SKM-1 treated with dmso at 0.1 percent for 144 hours (cell line): ENCODE data around the gene ABHD17A.
"Not testable (repeated sequence)": the region's sequence is repeated elsewhere in the genome, so short reads cannot be mapped to it uniquely, and the experiment has no call there.

Experiments
- DNase-seq: peaks from one replicate; lab custom pipeline; 2025; ENCODE audit not compliant: unreplicated experiment; lab: John Stamatoyannopoulos, UW

Gene ABHD17A

DNA sequence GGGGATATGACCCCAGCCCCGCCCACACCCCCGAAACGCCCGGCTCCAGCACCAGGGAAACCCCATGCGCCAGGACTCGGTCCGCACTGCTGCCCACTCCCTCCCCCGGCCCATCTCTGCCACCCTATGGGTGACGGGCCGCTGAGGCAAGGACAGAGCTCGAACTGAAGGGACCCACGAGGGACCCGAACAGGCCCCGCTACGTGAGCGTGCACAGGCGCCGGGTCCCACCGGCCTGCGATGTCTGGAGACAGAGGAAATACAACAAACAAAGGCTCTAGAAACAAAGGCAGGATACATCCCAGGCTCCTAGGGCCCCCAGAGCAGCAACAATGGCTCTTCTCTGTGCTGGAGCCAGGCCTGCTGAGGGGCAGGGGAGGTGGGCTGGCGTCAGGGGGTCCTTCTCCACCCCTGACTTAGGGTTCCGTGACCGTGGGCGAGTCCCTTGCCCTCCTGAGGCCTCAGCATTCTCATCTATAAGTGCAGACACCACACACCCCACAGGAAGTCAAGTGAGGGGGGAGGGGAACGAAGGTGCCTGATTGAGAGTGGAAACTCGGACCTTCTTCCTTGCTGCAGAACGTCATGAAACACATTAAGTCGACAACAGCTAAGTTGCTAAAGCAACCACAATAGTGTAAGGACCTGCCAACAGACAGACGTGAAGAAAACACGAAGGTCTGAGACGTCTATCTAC, 3.1 kb downstream of the ABHD17A start:
- DNase-seq: no peak

DNA sequence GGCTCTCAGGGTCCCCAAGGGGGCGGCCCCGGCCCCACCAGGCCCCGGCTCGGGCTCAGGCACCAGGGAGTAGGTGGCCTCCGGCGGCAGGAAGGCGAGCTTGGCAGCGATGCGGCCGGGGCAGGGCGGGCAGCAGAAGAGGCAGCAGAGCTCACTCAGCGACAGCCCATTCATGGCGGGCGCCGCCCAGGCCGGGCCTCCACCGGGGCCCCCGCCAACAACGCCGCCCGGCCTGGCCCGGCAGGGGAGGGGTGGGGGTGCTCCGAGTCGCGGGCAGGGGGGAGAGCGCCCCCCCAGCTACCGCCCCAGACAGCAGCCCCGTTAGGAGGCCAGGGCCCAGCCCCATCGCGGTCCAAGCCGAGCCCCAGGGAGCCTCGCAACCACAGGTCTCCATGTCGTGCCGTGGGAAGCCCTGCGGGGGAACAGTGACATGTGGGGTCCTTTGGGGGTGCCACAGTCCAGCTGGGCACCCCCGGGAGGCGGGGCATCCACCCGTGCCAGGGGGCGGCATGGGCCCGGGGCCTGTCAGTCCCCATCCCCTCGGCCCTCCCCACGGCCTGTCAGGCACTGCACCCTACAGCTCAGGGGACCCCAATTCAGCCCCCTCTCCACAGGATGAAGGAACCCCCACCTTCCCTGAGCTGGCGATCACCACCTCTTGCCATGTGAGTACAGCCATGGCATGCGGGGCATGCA, 3.8 kb downstream of the ABHD17A start:
- not testable (repeated sequence) for DNase-seq

DNA sequence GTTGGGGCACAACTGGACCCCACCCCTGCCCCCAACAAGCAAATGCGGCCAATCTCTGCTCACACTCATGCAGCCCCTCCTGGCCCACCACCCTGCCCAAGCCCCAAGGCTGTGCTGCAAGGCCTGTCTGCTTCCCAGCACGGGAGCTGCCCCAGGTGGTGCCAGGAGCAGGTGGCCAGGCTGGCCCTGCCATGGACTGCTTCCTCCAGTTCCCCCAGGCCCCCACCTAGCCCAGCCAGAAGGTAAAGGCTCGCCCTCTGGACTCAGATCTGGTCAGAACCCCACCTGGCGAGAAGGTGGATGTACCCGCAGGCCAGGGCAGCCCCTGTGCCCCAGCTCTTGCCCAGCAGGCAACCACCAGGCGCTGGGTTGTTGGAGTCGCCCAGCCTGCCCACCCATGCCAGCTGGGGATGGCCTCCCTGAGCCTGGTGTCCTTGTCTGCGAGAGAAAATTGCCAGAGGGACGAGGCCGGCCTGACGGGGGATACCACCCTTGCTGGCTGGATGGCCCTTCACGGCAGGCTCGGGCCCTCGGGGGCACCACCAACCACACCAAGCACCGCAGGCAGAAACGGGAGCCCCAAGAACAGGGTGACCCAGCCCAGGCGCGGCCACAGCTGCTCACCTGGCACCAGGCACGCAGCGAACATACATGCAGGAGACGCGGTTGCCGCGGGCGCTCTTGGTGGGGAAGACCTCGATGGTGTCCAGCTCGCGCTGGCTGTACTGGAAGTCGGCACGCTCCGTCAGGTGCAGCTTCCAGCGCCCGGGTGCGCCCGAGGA, 4.5 kb downstream of the ABHD17A start:
- no peak for DNase-seq

DNA sequence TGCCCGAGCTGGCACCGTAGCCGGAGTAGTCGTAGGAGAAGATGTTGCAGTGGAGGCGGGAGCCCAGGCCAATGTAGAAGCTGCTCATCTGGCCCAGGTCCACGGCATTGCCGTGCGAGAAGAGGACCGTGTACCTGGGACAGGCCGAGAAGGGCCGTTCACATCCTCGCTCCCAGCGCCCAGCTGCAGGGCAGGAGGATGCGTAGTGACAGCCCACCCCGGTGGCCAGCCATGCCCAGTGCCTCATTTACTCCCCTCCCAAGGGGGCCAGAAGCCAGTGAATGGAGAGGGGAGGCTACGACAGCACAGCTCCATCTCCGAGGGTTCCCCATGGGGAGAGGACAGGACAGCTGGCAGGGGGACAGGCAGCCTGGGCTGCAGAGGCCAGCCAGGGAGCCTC, 5.3 kb downstream of the ABHD17A start:
- not testable (repeated sequence) for DNase-seq

DNA sequence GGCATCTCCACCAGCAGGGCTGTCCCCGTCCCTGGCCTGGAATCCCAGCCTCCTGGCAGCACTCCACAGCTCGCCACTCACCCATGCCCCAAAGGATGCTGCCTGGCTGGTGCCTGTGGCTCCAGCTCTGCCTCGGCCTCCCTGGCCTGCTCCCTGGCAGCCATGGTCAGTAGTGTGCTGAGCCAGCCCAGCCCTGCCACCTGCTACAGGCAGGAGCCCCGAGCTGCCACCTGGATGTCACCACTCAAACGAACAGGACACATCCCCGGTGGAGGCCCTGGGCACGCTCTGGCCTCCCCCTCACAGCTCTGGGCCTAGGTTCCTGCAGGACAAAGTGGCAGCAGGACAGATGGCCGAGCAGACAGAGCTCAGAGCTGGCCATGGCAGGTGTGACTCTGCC, 6.7 kb downstream of the ABHD17A start:
- DNase-seq: not testable (repeated sequence)

DNA sequence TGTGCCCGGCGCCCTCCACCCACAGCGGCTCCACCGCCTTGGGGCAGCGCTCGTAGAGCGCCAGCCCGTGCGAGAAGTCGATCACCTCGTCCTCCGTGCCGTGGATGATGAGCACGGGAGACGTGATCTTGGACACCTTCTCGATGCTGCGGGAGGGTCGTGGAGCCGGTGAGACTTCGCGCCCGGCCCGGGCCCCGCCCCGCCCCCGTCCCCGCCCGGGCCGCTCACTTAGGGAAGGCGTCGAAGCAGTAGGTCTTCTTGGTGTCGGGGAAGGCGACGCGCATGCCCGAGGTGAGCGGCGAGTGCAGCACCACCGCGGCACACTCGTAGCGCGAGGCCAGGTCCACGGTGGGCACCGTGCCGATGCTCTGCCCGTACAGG, 8.0 kb downstream of the ABHD17A start:
- DNase-seq: not testable (repeated sequence)

DNA sequence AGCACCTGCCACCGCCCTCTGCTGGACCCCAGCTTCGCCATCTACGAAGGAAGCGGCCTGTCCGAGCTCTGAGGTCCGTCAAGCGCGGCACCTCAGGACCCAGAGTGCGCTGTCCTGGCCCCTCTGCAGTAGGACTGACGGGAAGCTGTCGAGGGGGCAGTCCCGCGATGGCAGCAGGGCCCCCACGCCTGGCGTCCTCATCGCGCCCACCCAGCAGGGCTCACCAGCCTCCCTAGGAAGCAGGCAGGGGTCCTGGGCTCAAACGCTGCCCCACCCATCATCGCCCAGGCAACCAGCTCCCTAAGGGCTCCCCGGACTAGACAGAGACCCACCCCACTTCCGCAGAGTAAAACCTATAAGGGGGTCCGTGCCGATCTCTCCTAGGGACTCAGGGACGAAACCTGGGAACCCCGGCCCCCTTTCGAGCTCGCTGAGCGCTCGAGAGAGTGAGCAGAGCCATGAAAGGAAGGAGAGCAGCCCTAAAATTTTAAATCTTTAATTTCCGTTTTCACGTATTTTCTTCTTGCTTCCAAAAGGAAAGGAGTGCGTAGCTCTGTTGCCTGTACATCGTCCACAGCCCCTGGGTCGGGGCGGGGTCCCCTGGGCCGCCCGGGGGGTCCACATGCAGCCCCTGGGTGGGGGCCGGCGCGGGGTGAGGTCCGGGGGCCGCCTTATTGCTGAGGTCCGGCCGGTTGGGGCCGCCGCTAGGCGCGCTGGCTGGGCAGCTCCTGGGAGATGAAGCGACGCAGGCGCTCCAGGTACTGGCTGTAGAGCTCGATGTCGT, 8.6 kb downstream of the ABHD17A start:
- not testable (repeated sequence) for DNase-seq

DNA sequence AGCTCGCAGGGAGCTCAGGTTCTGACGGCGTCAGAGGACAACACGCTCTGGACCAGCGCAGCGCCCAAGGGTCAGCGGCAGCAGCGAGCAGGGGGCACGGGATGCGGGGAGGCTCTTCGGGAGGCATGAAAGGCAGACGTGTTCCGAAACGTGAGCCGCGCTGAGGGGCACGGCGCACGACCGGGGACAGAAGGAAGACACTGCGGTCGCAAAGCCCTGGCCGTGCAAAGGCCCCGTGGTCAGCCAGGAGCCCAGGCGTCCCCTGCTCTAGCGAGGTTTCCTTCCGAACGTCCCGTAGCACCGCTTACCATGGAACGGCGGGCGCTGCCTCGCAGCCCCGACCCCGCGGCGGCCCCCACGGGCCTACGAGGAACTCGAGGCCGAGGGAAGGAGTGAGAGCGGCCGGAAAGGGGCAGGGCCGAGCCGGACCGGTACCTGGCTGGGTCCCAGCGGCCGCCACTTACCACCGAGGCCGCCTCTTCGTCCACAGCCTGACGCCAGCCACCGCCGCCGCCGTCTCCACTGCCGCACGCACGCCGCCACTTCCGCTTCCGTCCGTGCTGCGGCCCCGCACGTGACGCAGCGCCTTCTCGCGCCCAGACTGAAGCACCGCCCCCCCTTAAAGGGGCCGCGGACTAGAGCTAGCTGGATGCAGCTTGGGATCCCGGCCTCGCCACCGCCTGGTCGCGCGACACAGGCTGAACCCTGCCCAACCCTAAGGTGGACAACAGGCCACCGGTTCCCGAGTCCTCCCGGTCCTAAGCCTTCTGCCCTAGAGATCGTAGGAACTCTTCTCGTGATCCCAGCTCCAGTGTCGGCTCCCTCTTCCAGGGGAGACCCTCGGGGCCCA, 9.4 kb downstream of the ABHD17A start:
- DNase-seq: peak; percentile 89

DNA sequence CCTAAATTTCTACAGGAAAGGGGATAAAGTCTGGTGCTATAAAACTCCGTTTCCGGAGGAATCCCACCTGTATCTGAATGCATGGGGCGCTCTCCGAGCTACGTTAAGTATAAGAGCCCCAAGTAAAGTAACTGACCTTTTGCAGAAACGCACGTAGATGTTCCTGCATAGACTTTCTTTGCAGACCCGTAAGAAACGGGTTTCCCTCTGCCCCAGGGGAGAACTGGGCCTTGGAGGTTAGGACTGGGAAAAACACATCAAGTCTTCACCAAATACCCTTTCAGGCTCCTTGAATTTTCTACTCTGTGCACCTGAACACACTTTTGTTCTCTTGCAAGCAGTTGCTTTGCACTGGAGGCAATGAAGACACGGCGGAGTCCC, 10.0 kb downstream of the ABHD17A start:
- not testable (repeated sequence) for DNase-seq

DNA sequence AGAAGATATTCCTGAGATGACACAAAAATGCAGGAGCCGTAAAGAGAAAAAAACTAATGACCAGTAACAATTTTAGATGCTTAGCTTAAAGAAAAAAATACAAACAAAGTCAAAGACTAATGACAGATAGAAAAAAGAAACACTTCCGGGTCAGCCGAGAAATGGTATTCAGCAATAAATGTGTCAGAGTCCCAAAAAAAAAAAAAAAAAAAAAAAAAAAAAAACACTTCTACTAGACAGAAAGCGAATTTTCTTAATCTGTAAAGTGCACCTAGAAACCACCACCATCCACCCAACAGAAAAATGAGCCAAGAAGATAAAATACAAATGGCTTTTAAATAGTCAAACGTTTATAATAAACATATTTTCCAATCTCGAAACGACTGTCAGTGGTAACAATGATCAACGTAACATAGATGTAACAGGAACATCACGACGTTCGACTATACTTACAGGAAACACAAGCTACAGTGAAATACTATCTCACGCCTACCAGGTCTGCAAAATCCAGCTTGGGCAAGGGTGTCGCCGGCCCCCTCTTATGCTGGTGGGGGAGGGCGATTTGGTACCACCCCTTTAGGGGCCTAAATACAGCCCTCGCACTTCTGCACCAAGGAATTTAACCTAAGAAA, 10.6 kb downstream of the ABHD17A start:
- no peak for DNase-seq

DNA sequence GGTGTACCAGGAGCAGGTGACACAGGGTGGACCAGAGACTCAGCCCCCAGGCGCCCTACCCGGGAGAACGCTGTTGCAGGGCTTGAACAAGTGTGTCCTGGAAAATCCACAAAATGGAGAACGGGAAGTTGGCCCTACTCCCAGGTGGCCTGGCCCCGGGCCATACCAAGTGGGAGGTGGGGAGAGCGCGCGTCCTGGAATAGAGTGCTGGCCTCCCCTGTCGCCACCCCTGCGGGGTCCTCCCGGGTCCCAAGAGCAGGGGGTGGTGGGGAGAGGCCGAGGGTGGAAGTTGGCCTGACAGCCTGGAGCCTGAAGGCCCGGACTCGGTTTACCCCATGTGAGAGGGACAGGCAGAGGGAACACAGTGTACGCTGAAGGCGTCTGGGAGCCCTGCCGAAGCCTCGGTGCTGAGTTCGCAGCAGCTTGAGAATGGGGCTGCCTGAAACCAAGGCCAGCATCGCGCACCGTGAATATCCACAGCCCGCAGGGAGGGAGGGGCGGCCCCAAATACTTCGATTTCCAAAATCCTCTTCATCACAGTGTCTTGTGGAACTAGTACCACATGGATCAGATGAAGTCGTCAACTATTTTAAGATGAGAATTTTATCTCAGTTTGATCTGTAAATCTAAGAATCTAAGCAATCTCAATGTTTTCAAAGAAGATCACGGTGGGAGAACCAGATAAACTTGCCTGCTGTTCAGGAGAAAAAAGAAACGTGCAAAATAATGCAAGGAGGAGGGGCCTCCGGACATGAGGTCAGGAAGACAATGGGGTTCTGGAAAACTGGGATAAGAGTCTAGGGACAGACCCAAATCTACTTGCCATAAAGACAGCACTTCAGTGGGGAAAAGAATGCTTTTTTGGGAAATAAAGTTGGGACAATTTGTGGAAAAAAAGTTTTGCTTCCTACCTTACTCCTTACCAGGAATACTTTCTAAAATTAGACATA, 11.5 kb downstream of the ABHD17A start:
- no peak for DNase-seq

DNA sequence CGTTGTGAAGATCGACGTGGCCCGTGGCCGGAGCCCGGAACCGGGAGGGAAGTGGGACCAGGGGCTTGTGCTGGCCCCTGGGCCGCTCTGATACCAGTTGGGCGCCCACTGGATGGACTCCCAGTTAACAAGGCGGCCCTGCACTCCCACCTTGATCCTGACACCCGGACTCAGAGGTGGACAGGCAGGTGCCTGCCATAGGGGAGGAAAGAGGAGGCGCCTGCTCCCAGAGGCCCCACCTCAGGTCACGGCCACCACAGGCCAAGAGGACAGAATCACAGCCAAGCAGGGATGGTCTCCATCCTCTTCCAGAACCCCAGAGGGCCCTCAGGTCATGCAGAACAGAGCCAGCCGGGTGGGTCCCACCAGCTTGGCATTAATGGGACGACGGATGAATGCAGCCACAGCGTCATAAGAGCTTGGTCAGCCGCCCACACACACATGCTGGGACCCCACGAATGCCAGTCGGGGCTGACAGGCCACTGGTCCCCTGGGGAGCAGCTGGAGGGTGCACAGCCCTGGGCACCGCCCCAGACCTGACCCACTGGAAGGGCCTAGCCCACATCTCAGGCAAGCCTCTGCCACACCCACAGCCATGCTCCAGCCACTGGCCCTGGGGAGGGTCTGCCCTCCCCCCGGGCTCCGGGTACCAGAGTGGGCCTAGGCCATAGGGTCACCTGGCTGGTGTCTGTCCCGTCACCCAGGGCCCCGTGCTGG, 12.3 kb downstream of the ABHD17A start:
- DNase-seq: no peak

DNA sequence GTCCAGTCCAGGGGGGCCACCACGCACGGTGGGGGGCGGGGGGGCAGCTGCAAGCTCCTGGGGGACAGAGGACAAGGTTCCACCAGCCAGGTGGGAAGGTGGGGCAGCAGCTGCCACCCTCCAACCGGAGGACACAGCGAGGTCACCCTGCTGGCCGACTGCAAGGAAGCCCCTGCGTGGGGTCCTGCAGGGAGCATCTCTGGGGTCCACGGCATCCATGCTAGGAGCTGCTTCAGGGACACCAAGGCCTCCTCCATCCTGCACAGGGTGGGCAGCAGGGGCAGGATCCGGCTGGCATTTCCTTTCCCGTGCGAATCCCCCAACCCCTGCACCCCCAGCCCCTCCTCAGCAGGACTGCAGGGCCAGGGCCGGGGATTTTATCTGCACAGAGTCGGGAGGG, 13.7 kb downstream of the ABHD17A start:
- no peak for DNase-seq

DNA sequence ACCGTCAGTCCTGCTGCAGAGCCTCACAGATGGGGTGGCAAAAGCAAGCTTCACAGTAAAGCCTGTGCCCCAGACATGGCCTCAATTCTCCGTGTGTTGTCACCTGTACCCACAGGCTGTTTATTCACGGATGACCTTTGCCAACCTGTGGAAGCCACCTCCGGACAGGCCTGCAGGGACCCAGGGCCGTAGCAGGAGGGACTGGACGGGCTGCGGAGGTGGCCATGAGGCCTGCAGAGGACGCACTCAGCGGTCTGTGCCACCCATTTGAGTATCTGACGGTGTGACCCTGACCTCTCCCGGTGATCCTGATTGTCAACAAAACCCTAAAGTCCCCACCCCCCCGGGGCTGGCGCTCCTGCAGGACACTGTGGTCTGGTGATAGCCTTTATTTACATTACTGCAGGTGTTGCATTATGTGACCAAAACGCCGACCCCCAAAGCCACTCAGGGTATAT, 14.1 kb downstream of the ABHD17A start:
- no peak for DNase-seq

DNA sequence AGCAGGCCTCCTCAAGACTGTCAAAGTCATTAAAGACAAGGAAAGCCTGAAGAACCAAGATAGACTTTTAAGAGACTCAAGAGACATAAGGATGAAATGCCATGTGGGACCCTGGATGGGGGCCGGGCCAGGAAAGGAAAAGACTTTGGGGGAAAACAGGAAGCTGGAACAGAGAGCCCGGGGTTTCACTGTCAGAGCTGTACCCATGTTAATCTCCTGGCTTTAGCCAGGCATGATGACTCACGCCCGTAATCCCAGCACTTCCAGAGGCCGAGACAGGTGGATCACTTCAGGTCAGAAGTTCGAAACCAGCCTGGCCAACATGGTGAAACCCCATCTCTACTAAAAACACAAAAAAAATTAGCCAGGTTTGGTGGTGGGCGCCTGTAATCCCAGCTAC, 16.3 kb downstream of the ABHD17A start:
- DNase-seq: no peak

DNA sequence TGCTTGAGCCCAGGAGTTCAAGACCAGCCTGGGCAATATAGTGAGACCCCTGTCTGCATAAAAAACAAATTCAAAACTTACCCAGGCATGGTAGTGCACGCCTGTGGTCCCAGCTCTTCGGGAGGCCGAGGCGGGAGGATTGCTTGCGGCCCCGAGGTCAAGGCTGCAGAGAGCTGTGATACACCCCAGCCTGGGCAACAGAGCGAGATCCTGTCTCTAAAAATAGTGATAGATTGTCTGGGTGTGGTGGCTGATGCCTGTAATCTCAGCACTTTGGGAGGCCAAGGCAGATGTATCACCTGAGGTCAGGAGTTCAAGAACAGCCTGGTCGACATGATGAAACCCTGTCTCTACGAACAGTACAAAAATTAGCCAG, 18.0 kb downstream of the ABHD17A start:
- no peak for DNase-seq

DNA sequence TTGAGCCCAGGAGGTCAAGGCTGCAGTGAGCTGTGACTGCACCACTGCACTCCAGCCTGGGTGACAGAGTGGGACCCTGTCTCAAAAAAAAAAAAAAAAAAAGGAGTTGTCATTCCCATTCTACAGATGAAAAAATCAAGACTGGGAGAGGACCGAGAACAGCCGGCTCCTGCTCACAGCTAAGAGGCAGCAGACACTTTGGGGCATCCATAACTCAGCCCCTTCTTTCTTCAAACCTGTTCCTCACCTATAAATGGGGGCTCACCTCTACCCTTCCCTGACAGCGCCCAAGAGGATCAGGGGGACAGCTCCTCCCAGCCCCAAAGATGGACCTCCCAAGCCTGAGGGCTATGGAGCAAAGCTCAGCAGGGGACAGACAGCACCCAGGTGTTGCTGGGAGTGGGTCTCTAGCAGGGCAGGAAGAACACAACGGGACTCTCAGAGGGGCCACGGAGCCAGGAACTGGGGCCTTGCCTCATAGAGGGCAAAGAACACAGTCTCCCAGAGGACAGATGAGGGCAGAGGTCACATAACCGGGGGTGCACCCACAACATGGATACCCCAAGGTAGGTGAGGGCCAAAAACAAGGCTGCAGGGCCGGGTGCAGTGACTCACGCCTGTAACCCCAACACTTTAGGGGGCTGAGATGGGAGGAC, 18.5 kb downstream of the ABHD17A start:
- no peak for DNase-seq
